HL-60/S4 treated with phorbol 12-myristate 13-acetate at 8.2 ng/mL for 4 days and 3 days (cell line): ENCODE measurements around the gene TTYH3.

ENCODE experiments used
- in situ Hi-C: fragments of 300-500 bp; cut with MboI; formaldehyde crosslinking; loops from 2 replicates; pipeline ENCODE4 v1.15.0; 2022; ENCODE audit warnings: low sequenced_read_pairs

TTYH3 gene

GRCh38 chr7:2646680-2647571 is 15.1 kb downstream of the TTYH3 start:
- in situ Hi-C loops, result no loop called here

DNA sequence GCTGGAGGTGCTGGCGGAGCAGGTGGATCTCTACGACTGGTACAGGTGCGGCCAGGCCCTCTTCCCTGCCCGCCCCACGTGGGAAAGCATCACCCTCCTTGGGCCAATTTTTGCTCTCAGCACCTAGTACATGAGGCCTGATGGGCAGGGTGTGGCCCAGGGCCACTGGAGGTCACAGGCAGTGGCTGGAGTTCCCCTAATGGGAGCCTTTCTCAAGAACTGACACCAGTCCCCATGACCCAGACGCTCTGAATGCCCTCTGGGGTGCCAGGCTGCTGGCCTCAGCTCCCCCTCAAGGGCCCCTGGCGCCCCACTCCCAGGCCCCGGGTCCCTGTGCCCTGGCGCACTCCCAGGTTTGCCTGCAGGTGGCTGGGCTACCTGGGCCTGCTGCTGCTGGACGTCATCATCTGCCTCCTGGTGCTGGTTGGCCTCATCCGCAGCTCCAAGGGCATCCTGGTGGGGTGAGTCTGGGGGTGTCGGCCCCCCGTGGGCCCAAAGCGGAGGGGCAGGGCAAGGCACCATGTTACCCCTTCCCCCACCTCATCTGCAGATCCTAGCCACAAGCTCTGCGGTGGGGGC is 15.9 kb downstream of the TTYH3 start:
- in situ Hi-C loops, result no loop called here

- in situ Hi-C loops, result no loop called here
Measured at GRCh38 chr7:2649139-2649838, 17.5 kb downstream of the TTYH3 start.

GRCh38 chr7:2649991-2650390 is 18.2 kb downstream of the TTYH3 start:
- in situ Hi-C loops, result no loop called here

- in situ Hi-C loops, result no loop called here
Measured at GRCh38 chr7:2650451-2650850, 18.7 kb downstream of the TTYH3 start.

- in situ Hi-C loops, result no loop called here
Measured at GRCh38 chr7:2651336-2651735, 19.6 kb downstream of the TTYH3 start.

DNA sequence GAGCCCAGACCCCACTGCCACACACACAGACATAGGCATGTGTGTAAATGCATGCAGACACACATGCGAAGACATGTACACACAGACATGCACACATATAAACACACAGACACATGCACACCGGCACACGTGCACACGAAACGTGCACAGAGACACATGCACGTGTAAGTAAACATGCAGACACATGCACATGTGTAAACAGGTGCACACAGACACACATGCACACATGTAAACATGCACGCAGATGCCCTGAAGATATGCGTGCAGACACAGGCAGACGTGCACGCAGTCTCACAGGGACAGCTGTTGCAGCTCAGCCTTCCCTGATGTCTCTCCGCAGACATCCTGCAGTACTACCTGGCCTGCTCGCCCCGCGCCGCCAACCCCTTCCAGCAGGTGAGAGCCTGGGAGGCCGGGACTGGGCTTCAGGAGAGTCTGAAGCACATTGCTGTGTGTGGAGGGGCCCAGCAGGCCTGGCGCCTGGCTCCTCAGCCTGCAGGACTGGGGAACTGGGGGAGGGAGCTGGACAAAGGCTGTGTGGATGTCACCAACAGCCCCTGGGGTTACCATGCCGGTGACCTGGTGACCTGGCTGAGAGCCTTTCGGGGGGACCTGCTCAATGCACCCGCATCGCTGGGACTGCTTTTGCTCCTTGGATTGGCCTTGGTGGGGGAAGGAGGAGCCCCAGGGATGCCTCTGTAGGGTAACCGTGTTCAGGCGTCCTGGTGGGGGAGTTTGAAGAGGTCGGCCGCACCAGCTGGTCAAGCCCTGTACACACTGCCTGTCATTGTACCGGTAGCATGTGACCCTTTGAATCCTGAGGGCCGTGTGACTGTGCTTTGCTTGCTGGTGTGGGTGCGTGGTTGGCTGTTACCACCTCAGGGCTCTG is 20.3 kb downstream of the TTYH3 start:
- in situ Hi-C loops, result no loop called here

DNA sequence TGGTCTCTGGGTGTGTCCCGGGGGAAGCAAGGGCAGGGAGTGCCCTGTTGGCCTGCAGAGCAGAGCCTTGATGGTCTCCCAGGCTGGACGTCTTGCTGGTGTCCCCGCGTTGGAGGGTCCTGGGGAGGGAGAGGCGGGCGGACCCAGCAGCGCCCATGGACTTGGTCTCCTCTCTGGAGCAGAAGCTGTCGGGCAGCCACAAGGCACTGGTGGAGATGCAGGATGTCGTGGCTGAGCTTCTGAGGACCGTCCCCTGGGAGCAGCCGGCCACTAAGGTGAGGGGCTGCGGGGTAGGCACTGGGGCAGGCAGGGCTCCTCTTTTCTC is 20.9 kb downstream of the TTYH3 start:
- in situ Hi-C loops, result no loop called here

- in situ Hi-C loops, result no loop called here
Measured at GRCh38 chr7:2654059-2654458, 22.3 kb downstream of the TTYH3 start.

DNA sequence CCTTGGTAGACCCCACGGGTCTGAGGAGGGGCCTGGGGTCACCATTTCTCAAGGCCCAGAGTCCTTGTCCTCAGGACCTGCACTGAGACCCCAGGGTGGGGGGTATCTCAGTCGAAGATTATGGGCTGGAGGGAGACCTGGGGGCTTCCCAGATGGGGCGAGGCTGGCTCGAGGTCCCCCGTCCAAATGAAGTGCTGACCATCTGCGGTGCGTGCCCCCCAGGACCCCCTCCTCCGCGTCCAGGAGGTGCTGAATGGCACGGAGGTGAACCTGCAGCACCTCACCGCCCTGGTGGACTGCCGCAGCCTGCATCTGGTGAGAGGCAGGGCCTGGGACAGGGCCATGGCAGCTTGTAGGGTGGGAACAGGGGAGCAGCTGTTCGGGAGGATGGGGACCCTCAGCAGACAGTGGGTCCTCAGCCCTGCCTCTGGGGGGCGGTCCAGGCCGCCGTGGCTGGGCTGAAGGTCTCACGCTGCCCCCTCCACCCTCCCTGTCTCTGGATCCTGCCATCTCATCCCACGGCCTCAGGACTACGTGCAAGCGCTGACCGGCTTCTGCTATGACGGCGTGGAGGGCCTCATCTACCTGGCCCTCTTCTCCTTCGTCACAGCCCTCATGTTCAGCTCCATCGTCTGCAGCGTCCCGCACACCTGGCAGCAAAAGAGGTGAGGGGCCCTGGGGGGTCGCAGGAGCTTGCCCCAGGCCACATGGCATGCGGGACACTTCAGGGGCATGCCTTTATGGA is 24.3 kb downstream of the TTYH3 start:
- in situ Hi-C loops, result no loop called here

DNA sequence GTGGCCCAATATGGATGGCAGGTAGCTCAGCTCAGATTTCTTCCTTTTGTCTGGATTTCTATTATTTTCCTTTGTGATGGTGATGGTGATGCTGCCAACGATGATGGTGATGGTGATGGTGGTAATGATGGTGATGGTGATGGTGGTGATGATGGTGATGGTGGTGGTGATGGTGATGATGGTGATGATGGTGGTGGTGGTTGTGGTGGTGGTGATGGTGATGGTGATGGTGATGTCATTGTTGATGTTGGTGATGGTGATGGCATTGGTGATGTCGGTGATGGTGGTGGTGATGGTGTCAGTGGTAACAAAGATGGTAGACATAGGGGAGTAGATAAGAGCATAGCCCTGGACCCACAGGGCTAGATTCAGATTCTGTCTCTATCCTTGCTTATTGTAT is 25.4 kb downstream of the TTYH3 start:
- in situ Hi-C loops, result no loop called here

DNA sequence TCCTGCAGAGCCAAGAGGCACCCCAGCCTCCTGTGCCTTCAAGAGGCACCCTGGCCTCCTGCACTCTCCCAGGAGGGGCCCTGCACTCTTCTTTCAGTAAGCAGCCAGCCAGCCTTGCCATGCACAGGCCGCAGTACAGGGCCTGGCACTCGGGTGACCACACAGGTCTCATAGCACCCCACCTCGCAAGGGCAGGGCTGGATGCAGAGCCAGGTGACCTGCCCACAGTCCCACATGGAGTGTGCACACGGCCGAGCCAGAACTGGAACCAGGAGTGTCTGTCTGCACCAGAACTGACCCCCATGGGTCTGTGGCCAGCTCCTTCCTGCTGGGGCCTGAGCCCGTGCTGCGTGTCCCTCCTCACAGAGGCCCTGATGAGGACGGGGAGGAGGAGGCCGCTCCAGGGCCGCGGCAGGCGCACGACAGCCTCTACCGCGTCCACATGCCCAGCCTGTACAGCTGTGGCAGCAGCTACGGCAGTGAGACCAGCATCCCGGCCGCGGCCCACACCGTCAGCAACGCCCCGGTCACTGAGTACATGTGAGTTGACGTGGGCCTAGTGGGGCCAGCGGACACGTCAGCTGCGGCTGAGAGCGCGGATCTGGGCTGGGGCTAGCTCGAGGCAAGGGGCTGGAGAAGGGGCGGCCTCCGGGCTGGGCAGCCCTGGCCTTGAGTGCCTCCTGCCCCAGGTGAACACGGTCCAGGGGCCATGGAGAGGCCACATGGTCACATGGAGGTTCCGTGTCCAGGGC is 26.3 kb downstream of the TTYH3 start:
- in situ Hi-C loops, result no loop called here

- in situ Hi-C loops, result no loop called here
Measured at GRCh38 chr7:2658941-2659340, 27.2 kb downstream of the TTYH3 start.

- in situ Hi-C loops, result no loop called here
Measured at GRCh38 chr7:2659556-2660358, 28.0 kb downstream of the TTYH3 start.

GRCh38 chr7:2660359-2661095 is 28.7 kb downstream of the TTYH3 start:
- in situ Hi-C loops, result no loop called here

- in situ Hi-C loops, result no loop called here
Measured at GRCh38 chr7:2661096-2661449, 29.3 kb downstream of the TTYH3 start.

DNA sequence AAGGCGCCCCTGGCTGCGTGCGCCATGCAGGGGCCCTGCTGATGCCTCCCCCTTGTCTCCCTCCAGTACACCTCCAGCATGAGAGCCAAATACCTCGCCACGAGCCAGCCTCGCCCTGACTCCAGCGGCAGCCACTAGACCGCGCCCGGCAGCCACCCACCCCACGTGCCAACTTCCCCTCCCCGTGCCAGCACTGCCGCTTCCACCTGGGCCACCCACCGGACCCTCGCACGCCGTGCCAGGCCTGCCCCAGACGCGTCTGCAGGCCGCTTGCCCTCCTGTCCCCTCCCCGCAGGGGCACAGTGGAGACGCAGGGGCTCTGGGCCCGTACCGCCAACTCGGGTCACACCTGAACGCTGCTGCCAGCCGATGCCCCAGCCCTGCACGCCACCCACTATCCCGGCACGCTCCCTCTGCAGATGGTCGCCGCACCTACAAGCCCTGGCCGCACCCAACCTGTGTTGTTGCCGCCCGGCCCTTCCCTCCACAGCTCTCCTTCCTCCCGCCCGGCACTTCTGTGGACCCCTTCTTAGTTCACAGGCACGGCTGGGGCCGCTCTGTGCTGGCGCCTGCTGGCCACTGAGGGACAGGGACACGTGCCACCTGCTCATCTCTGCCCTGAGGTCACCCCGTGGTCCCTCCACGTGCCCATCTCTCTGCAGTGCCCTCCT is 30.0 kb downstream of the TTYH3 start:
- in situ Hi-C loops, result no loop called here
